K562 (cell line): ENCODE data around the gene SON. TPM values are rescaled to one million over a fixed set of nuclear protein-coding genes. Genes with fewer than 3 reads are reported as not detected.

Experiments used
- ARID2 ChIP-seq: fragments of 450-650 bp; IDR thresholded peaks from 2 replicates; pipeline ENCODE4 v1.6.1; 2017; ENCODE audit warnings: antibody characterized with exemption, mild to moderate bottlenecking
- BRF1 ChIP-seq: IDR thresholded peaks from 3 replicates; pipeline ENCODE4 v1.6.1; 2011; ENCODE audit warnings: borderline replicate concordance, mild to moderate bottlenecking; ENCODE audit not compliant: insufficient read length; ENCODE audit errors: extremely low read depth
- CBX8 ChIP-seq: fragments of 200-600 bp; sonication (generic); IDR thresholded peaks from 2 replicates; pipeline ENCODE4 v1.6.1; 2012; ENCODE audit warnings: borderline replicate concordance, mixed run types, low read depth, mild to moderate bottlenecking, moderate library complexity, mixed read lengths, low read length, control low read depth, inconsistent platforms; ENCODE audit not compliant: poor library complexity, severe bottlenecking; ENCODE audit errors: extremely low read depth
- CHAMP1 ChIP-seq: fragments of 450-650 bp; IDR thresholded peaks from 2 replicates; pipeline ENCODE4 v1.6.1; 2016; ENCODE audit warnings: mild to moderate bottlenecking
- CHD2 ChIP-seq: IDR thresholded peaks from 2 replicates; pipeline ENCODE4 v1.6.1; 2011; ENCODE audit warnings: low read depth, low read length
- EGR1 ChIP-seq: fragments of 450-650 bp; conservative IDR thresholded peaks from 2 replicates; pipeline ENCODE4 v1.6.1; 2017; ENCODE audit warnings: mild to moderate bottlenecking
- ETS2 ChIP-seq: IDR thresholded peaks from 2 replicates; pipeline ENCODE4 v1.6.1; 2016; ENCODE audit warnings: borderline replicate concordance, missing genetic modification characterization, mild to moderate bottlenecking, moderate library complexity, missing compliant biosample characterization; ENCODE audit not compliant: poor library complexity, severe bottlenecking
- HINFP ChIP-seq: fragments of 450-650 bp; conservative IDR thresholded peaks from 2 replicates; pipeline ENCODE4 v1.6.1; 2016; ENCODE audit warnings: missing genetic modification characterization, low read depth, mild to moderate bottlenecking, control low read depth, missing compliant biosample characterization
- KDM2B ChIP-seq: fragments of 250-450 bp; sonication (Bioruptor Pico); IDR thresholded peaks from 2 replicates; pipeline ENCODE4 v1.8.0; 2021; ENCODE audit warnings: mild to moderate bottlenecking, moderate library complexity
- MAX ChIP-seq: sonication (generic); formaldehyde crosslinking; IDR thresholded peaks from 2 replicates; pipeline ENCODE4 v1.9.0; 2022; ENCODE audit warnings: mild to moderate bottlenecking, missing genetic modification reagents
- MBD2 ChIP-seq: sonication (generic); IDR thresholded peaks from 2 replicates; pipeline ENCODE4 v1.6.1; 2016; ENCODE audit warnings: low read depth, borderline replicate concordance
- MECOM ChIP-seq: fragments of 250-450 bp; sonication (Bioruptor Pico); IDR thresholded peaks from 2 replicates; pipeline ENCODE4 v1.8.0; 2022; ENCODE audit warnings: inconsistent platforms
- NR2F6 ChIP-seq: fragments of 450-650 bp; formaldehyde crosslinking; IDR thresholded peaks from 2 replicates; pipeline ENCODE4 v1.4.0; 2020; ENCODE audit warnings: mild to moderate bottlenecking
- PTTG1 ChIP-seq: fragments of 450-650 bp; IDR thresholded peaks from 2 replicates; pipeline ENCODE4 v1.6.1; 2016; ENCODE audit warnings: low read depth, mild to moderate bottlenecking, missing genetic modification characterization, missing compliant biosample characterization
- RBBP5 ChIP-seq: fragments of 200-600 bp; sonication (generic); IDR thresholded peaks from 2 replicates; pipeline ENCODE4 v1.6.1; 2012; ENCODE audit warnings: borderline replicate concordance, mild to moderate bottlenecking, low read length, control low read depth, inconsistent platforms; ENCODE audit not compliant: insufficient read depth, poor library complexity, severe bottlenecking
- SMARCA4 ChIP-seq: fragments of 450-650 bp; IDR thresholded peaks from 2 replicates; pipeline ENCODE4 v1.6.1; 2016
- STAT5A ChIP-seq: IDR thresholded peaks from 2 replicates; pipeline ENCODE4 v1.6.1; 2012; ENCODE audit warnings: low read length, inconsistent platforms, borderline replicate concordance
- TAF15 ChIP-seq: fragments of 200-400 bp; formaldehyde crosslinking; IDR thresholded peaks from 2 replicates; pipeline ENCODE4 v1.6.1; 2017; ENCODE audit warnings: mild to moderate bottlenecking, low read depth, low read length, moderate library complexity
- YBX1 ChIP-seq: fragments of 450-650 bp; IDR thresholded peaks from 2 replicates; pipeline ENCODE4 v1.7.1; 2016; ENCODE audit warnings: mild to moderate bottlenecking
- ZBTB26 ChIP-seq: fragments of 450-650 bp; formaldehyde crosslinking; IDR thresholded peaks from 2 replicates; pipeline ENCODE4 v1.4.0; 2022; ENCODE audit warnings: missing genetic modification characterization
- ZFPM2 ChIP-seq: fragments of 250-450 bp; sonication (Bioruptor Pico); IDR thresholded peaks from 2 replicates; pipeline ENCODE4 v1.5.1; 2022; ENCODE audit warnings: mild to moderate bottlenecking
- ZNF124 ChIP-seq: sonication (generic); formaldehyde crosslinking; IDR thresholded peaks from 2 replicates; pipeline ENCODE4 v1.8.1; 2022; ENCODE audit warnings: missing genetic modification reagents
- polyA plus RNA-seq, 8 experiments: library from polyadenylated mRNA; depleted of rRNA in 4 of 8; stranded (reverse) in 5 of 8; unstranded in 3 of 8; fragments of >200 nt; fragmentation: Nextera tagmentation in 2 of 8; fragmentation: Illumina TruSeq in 1 of 8; extraction: Ambion mirVana in 2 of 8; extraction: Trizol in 1 of 8; gene quantifications; 2 replicates each; pipeline versions ENCODE4 v1.2.1 to v1.2.3, GENCODE V29; 2011 to 2014; ENCODE audit warnings: inconsistent platforms in 1 of 8, missing spikeins in 1 of 8
- total RNA-seq, 7 experiments: library from RNA; depleted of rRNA in 6 of 7; stranded (reverse); fragments of >200 nt in 6 of 7; fragmentation: Illumina TruSeq in 2 of 7; extraction: Trizol in 2 of 7; gene quantifications; 2 replicates each; pipeline versions ENCODE4 v1.2.1 to v1.2.3, GENCODE V29; 2011 to 2021; ENCODE audit warnings: low replicate concordance in 1 of 7

Gene SON
- total and polyA plus RNA-seq, 9 of the 15 experiments (the other 6 are each of a cell fraction or from before 2014, with no cell fraction given), result 105 to 742 (median 187) TPM

GRCh38 chr21:33541756-33542639, 840 bp upstream of the SON start, which contains the start of gene GART (continued):
- TF ChIP-seq CHAMP1 (no peak), BRF1 (no peak), ZBTB26 (CRISPR knock-in tag) (no peak), HINFP (tag) (peak; percentile 63; the same call in 1 of the 2 replicates), YBX1 (no peak), TAF15 (no peak), CBX8 (no peak), NR2F6 (CRISPR knock-in tag) (no peak), KDM2B (CRISPR knock-in tag) (0 out of 2 replicates have a peak, but pooled peaks have one; percentile 40), ZFPM2 (CRISPR knock-in tag) (no peak), PTTG1 (no peak), CHD2 (no peak; the same call in 1 of the 2 replicates), SMARCA4 (0 out of 2 replicates have a peak, but pooled peaks have one; percentile 20), ETS2 (tag) (no peak), MAX (CRISPR knock-in tag) (peak; percentile 89), ZNF124 (CRISPR knock-in tag) (no peak), ARID2 (no peak), MECOM (CRISPR knock-in tag) (no peak), EGR1 (peak; percentile 23), STAT5A (peak; percentile 6; the same call in 1 of the 2 replicates), MBD2 (peak; percentile 77; the same call in 1 of the 2 replicates), RBBP5 (no peak)
